Measurements from ENCODE around the gene SURF1.

DNA sequence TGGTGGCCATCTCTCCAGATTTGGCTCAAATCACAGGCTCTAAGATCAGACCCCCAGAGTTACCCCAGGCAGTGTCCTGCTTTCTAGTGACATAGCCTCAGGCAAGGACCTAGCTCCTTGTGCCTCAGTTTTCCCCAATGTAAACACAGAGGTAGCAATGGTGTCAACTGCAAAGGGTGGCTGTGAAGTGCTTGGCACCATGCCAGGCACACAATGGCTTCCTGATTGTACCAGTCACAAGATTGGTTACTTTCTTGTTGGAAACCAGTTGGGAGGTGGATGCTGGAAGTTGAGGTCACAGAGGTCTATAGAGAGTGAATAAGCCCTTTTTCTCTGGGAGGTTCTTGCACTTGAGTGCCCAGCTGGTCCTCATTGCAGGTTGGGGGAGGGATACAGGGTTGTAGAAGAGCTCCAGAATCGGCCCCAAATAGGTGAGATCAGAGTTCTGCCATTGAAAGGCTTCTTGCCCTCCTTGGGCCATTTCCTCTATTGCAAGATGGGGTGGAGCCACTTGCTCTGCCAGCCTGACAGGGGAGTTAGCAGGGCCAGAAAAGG lies 22.2 kb upstream of the SURF1 start:
- no peak for TF ChIP-seq POLR2A (IDR thresholded peaks at IDR 0.05; ENCODE audit: low read depth, low read length)
- no peak for TF ChIP-seq TAF1 (IDR thresholded peaks at IDR 0.05; ENCODE audit: borderline replicate concordance, low read depth, low read length)
- TF ChIP-seq POLR2AphosphoS5 (IDR thresholded peaks at IDR 0.05; ENCODE audit: low read depth, low read length), result no peak
